ENCODE data around the gene TXNRD2.

- TF ChIP-seq POLR2AphosphoS5 (IDR thresholded peaks at IDR 0.05; ENCODE audit: low read depth, low read length) (no peak), TAF1 (IDR thresholded peaks at IDR 0.05; ENCODE audit: low read depth, low read length) (no peak), POLR2A (IDR thresholded peaks at IDR 0.05; ENCODE audit: low read depth, low read length) (no peak)
These were observed 26.3 kb upstream of the TXNRD2 start for GRCh38 chr22:19967850-19968449.
